Right lobe of liver (tissue), 4 donors: ENCODE measurements around the gene SMS.

Experiments used
- CTCF ChIP-seq, 4 donors: fragments of 200-600 bp in 3 of 4; fragments of 450-650 bp in 1 of 4; IDR thresholded peaks; one replicate each; pipeline versions ENCODE4 v1.5.1 to v1.8.0; 2016 to 2022; ENCODE audit warnings: antibody characterized with exemption in 4 of 4, mild to moderate bottlenecking in 2 of 4
- POLR2A ChIP-seq: fragments of 450-650 bp; IDR thresholded peaks from one replicate; pipeline ENCODE4 v1.6.1; 2017; ENCODE audit warnings: antibody characterized with exemption, mild to moderate bottlenecking
- donor health status: DM: no; HTN: no; CAD: no.
- donor health status: DM: no; HTN: no; CAD: no.
- donor health status: DM: no; HTN: yes; CAD: no.

GRCh38 chrX:21930986-21931385 is 9.5 kb upstream of the SMS start:
- TF ChIP-seq POLR2A (no peak), CTCF (IDR thresholded peaks at IDR 0.05) (no peak)
